Sigmoid colon (tissue), 4 donors: ENCODE data around the gene BPIFB4.

Experiments used
- CTCF ChIP-seq, 4 experiments: fragments of 450-650 bp in 3 of 4; fragments of 200-600 bp in 1 of 4; IDR thresholded peaks; one replicate each; pipeline ENCODE4 v1.5.1; 2016 to 2019; ENCODE audit warnings: antibody characterized with exemption in 4 of 4, mild to moderate bottlenecking in 3 of 4, moderate library complexity in 2 of 4
- EP300 ChIP-seq, 4 donors: sonication (generic); formaldehyde crosslinking; IDR thresholded peaks; one replicate each; pipeline ENCODE4 v1.6.1; 2017; ENCODE audit warnings: antibody characterized with exemption in 4 of 4
- POLR2A ChIP-seq, 2 donors: fragments of 450-650 bp; IDR thresholded peaks; one replicate each; pipeline ENCODE4 v1.6.1; 2016; ENCODE audit warnings: antibody characterized with exemption in 2 of 2, mild to moderate bottlenecking in 2 of 2, moderate library complexity in 2 of 2
- POLR2AphosphoS5 ChIP-seq, 4 donors: sonication (generic); formaldehyde crosslinking; IDR thresholded peaks; one replicate each; pipeline ENCODE4 v1.6.1; 2017; ENCODE audit warnings: antibody characterized with exemption in 4 of 4

GRCh38 chr20:33064572-33065287, 14.7 kb upstream of the BPIFB4 start:
- no peak for TF ChIP-seq CTCF (IDR thresholded peaks at IDR 0.05)
- TF ChIP-seq POLR2AphosphoS5 (IDR thresholded peaks at IDR 0.05): no peak
- TF ChIP-seq POLR2A (IDR thresholded peaks at IDR 0.05): no peak
- no peak for TF ChIP-seq EP300 (IDR thresholded peaks at IDR 0.05)
